Measurements from ENCODE around the gene POLD4.
"Not testable (repeated sequence)": the region's sequence is repeated elsewhere in the genome, so short reads cannot be mapped to it uniquely, and the experiment has no call there.

POLD4 gene

DNA sequence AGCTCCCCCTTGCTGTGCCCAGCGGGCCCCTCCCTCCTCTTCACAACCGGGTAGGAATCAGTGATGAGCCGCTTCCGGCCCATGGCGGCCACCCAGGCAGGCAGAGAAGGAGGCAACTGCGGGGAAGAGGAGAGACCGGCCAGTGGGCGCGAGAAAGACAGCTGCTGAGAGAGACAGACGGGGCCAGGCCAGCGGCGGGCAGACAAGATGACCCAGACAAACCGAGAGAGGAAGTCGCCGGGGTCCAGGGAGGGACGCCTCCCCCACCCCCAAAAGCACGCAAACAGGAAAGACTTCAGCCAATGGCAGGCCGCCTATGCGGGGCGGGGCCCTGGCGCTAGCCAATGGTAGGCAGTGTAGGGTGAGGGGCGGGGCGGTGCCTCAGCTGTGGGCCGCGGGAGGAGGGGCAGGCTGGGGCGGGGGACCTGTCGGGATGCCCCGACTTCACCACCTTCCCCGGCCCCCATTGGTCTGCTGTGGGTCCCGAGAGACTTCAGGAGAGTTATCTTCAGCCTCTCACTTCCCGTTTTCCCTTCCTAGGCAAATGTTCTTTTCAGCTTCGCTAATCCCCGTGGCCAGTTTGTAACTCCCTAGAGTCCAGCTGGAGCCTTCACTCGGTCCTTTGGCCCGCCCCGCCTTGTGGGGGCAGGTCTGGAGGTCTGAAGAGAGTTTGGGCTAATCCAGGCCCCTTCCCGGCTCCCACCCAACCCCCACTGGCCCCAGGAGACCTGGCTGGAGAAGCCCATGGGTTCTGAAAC is at the start of gene POLD4:
Gene POLD4, minus strand, starts transcription at position 230 of the 758 bp plus-strand sequence. Its CDS starts 147 bp downstream, at position 83.
- peak; percentile 75 for DNase-seq (ENCODE audit: low read depth, low spot score)

DNA sequence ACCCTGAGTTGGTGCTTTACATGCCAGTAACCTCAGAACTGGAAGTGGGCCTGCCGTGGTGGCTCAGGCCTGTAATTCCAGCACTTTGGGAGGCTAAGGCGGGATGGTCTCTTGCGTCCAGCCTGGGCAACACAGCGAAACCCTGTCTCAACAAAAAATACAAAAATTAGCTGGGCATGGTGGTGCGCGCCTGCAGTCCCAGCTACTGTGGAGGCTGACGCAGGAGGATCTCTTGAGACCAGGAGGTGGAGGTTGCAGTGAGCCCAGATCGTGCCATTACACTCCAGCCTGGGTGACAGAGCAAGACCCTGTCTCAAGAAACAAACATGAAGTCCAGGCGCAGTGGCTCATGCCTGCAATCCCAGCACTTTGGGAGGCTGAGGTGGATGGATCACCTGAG is 49.7 kb upstream of the POLD4 start:
- not testable (repeated sequence) for DNase-seq (ENCODE audit: low read depth, low spot score)

DNA sequence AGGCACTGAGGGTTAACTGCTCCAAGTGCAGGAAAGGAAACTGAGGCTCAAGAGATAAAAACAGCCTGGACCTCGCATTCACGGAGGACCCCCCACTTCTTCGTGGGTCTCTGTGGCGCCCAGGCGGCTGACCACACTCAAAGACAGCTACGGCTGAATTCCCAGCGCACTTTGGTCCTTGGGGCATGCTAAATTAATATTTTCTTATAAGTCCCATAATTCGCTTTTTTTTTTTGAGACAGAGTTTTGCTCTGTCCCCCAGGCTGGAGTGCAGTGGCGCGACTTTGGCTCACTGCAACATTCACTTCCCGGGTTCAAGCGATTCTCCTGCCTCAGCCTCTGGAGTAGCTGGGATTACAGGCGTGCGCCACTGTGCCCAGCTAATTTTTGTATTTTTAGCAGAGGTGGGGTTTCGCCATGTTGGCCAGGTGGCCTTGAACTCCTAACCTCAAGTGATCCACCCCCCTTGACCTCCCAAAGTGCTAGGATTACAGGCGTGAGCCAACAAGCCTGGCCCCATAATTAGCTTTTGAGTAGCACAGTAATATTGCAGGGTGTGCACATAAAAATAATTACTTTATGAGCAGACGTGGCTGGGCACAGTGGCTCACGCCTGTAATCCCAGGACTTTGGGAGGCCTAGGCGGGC is 49.0 kb upstream of the POLD4 start:
- not testable (repeated sequence) for DNase-seq (ENCODE audit: low read depth, low spot score)

DNA sequence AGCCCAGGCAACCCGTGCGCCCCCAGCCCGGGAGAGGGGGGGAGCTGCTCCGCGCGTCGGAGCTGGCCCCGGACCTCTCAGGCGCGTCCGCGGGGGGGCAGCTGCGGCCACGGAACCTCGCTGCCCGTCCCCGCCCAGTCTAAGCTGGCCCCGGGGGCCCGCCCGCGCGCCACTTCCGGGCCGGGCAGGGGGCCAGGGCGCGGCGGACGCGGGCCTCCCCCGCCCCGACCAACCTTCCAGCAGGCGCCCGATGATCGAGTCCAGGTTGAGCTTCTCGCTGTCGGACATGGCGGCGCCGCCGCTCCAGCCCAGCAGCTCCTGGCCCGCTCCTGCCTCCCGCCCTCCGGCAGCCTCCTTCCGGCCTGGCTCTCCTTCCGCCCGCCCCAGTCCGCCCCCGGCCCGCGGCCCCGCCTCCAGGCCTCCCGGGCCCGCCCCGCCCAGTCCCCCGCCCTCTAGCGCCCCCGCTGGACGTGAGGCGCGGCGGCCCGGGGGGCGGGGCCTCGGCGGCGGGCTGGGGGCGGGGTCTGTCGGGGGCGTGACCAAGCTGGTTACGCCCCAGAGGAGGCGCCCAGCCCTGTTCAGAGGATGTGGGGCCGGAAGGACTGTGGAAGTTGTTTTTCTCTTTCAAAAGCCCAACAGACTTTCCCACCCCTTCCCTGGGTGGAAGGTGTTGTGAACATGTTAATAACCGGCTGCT is 48.3 kb upstream of the POLD4 start, which contains the start of gene PPP1CA:
Gene PPP1CA, minus strand, starts transcription at position 364 of the 697 bp plus-strand sequence. Its CDS starts 76 bp downstream, at position 288.
- no peak for DNase-seq (ENCODE audit: low read depth, low spot score)

DNA sequence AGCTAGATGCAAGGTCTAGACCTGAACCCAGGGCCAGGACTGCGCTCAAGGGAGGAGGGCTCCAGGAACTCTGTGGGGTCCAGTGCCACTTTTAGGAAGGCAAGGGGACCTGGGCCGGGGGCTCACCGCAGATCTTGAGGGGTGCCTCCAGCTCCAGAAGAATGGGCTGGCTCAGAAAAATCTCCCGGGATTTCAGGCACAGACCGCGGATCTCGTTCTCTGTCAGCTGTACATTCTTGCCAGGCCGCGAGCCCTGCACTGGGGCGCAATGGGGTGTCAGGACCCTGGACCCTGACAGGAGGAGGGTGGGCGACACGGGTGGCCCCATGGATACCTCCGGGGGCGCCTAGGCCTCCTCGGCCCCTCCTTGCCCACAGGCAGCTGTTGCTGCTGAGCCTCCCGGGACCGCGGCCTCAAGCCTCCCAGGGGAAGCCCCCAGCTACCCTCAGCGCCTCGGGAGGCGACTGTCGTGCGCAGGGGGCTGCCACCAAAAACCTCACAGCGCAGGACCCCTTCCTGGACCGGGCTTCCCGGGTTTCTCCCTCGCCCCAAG is 47.7 kb upstream of the POLD4 start:
- no peak for DNase-seq (ENCODE audit: low read depth, low spot score)

DNA sequence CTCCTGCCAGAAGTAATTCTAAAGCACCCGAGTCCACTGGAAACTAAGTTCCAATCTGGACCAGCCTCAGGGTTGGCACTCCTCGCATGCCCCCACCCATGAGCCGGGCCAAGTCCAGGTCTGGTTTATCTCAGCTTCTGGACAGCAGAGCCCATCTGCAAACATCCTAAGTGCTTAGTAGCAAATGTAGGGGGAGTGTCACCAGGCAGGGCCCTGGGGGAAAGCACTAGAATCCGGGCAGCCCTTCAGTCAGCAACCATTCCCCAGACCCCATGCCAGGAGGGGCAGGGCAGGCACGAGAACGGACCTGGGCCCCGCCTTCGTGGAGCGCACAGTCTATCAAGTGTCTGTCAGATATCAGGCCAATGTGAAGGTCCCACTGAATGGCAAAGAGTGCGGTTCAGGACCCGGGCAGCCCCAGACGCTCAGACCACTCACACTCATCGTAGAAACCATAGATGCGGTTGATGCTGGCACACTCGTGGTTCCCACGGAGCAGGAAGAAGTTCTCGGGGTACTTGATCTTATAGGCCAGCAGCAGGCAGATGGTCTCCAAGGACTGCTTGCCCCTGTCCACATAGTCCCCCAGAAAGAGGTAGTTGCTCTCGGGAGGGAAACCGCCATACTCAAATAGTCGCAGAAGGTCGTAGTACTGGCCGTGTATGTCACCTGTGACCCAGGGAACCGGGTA is 47.0 kb upstream of the POLD4 start:
- no peak for DNase-seq (ENCODE audit: low read depth, low spot score)

DNA sequence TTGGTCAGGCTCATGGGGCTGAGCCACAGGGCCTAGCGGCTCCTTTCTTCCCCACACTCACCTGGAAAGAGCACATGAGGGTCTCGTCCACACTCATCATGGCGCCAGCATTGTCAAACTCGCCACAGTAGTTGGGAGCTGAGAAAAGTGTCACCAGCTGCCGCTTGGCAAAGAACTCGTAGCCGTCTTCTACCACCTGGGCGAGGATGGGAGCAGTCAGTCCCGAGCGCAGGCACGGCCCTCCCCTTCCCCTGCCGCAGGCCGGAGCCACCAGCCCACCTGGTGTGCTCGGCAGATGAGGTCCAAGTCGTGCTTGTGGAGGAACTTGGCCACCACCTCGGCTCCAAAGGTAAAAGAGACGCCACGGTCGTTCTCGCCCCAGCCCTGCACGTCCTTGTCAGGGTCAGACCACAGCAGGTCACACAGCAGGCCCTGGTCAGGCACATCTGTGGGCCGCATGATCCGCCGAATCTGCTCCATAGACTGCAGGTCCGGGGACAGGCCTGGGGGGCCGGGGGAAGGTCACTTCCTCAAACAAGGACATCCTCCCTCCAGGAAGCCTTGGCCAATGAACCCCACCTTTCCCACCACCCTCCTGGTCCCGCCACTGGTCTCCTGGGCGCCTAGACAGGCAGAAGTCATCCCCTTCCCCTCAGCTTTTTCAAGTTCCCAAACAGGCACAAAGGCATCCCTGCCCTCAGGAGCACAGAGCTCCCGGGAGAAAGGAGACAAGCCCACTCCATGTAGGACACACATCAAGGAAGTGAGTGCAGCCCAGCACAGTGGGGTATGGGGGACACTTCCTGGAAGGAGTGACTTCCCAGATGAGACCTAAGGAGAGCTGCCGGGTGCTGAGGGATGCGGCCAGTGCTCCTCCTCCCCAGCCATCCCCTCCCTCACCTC is 45.6 kb upstream of the POLD4 start:
- DNase-seq (ENCODE audit: low read depth, low spot score): no peak

DNA sequence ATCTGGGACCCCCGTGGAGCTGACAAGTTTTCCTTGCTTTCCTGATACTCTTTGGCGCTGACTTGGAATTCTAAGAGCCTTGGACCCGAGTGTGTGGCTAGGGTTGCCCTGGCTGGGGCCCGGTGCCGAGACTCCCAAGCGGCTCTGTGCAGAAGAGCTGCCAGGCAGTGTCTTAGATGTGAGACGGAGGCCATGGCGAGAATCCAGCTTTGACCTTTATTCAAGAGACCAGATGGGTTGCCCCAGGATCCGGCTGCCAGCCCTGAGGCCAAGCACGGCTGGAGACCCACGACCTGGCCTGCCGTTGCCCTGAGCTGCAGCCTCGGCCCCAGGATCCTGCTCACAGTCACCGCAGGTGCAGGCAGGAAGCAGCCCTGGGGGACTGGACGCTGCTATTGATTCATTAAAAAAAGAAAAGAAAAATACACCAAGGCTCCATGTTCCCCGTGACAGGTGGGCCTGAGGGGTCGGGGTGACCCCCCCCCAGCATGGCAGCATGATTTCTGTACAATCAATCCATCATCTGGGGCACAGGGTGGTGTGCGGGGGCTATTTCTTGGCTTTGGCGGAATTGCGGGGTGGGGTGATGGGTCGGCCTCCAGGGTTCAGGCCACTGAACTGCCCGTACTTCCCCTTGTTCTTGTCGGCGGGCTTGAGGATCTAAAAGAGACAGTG is 44.8 kb upstream of the POLD4 start:
- DNase-seq (ENCODE audit: low read depth, low spot score): no peak

DNA sequence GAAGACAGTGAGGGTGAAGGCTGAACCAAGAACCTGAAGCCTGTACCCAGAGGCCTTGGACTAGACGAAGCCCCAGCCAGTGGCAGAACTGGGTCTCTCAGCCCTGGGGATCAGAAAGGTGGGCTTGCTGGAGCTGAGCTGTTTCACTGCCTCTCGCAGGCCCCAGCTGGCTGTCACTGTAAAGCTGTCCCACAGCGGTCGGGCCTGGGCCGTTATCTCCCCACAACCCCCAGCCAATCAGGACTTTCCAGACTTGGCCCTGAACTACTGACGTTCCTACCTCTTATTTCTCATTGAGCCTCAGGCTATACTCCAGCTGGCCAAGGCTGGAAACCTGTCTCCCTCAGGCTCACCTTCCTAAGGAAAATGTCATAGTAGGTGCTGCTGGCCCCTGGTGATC is 44.2 kb upstream of the POLD4 start:
- no peak for DNase-seq (ENCODE audit: low read depth, low spot score)

DNA sequence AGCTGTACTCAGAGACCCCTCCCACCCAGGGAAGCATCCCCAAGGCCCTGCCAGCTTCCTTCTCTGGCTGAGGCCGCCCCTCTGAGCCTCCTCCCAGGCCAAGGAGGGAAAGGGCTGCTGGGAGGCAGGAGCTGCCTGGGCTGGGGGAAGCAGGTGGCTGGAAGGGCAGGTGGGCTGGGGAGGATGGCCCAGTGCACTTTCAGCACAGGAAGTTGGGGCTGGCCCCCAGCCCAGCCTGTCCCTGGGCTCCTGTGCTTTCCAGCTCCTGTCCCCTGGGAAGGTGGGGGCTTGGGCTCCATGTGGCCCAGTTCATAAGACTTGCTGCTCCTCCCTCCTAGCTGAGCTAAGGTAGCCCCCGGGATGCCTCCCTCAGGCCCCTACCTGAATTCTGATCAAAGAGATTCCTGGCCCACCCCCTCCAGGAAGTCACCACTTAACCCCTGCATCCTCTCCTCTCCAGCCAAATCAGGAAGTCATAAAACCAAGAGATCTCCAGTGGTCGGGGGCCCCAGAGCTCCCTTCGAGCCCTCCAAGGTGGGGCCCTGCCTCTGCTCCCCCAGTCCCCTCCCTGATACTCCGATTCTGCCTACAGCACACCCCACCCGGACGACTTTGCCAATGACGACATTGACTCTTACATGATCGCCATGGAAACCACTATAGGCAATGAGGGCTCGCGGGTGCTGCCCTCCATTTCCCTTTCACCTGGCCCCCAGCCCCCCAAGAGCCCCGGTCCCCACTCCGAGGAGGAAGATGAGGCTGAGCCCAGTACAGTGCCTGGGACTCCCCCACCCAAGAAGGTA is 43.4 kb upstream of the POLD4 start:
- no peak for DNase-seq (ENCODE audit: low read depth, low spot score)

DNA sequence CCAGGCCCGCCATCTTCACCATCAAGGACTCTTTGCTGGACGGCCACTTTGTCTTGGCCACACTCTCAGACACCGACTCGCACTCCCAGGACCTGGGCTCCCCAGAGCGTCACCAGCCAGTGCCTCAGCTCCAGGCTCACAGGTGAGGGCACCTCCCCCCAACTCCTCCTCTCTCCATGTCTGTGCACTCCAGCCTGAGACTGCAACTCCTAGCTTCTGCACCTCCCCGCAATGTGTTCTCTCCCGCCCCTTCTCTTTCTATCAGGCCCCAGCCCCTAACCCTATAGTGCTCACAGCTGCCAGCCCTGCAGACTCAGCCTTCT is 42.9 kb upstream of the POLD4 start:
- DNase-seq (ENCODE audit: low read depth, low spot score): no peak

DNA sequence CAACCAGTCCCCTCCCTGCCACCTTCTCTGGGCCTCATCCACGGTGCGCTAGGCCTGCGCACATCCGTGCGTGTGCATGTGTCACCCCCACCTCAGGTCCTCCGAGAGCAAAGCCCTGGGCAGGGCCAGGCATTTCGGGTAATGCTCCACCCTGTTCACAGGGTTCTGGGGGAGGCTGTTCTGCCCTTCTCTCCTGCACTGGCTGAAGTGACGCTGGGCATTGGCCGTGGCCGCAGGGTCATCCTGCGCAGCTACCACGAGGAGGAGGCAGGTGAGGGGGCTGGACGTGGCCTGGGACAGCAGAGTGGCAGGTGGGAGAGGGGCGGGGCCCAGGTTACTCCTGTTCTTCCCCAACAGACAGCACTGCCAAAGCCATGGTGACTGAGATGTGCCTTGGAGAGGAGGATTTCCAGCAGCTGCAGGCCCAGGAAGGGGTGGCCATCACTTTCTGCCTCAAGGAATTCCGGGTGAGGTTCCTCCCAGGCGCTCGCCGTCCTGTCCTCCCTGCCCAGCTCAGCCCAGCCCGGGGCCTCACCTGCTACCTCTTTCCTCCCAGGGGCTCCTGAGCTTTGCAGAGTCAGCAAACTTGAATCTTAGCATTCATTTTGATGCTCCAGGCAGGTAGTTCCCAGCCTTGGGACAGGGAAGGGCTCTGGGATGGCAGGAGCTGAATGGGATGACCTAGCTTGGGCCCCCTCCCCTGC is 42.4 kb upstream of the POLD4 start:
- no peak for DNase-seq (ENCODE audit: low read depth, low spot score)

DNA sequence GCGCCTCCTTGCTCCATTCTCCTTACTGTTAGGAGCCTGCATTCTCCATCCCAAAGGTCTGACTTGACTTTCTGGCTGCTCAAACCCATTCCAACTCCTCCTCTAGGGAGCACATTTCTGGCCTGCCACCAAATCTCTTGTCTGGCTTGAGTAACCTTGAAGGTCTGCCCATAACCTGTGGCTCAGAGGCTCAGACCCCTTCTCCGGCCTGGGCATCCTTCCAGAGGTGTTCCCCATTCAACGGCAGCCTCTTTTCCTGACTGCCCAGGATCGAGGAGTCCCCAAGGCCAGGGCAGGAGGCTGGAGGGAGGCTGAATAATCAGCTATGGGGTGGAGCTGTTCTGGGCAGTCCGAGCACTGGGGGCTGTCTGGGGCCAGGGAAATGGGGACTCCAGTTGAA is 40.6 kb upstream of the POLD4 start:
- DNase-seq (ENCODE audit: low read depth, low spot score): no peak

DNA sequence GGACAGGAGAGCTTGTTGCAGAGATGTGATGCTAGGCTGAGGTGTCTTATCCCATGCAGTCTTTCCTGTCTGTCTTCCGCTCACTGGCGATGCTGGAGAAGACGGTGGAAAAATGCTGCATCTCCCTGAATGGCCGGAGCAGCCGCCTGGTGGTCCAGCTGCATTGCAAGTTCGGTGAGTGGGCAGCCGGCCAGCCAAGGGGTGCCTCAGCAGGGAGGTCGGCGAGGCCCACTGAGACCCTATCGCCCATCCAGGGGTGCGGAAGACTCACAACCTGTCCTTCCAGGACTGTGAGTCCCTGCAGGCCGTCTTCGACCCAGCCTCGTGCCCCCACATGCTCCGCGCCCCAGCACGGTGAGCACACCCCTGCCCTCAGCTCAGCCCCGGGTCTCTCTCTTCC is 40.1 kb upstream of the POLD4 start:
- no peak for DNase-seq (ENCODE audit: low read depth, low spot score)

DNA sequence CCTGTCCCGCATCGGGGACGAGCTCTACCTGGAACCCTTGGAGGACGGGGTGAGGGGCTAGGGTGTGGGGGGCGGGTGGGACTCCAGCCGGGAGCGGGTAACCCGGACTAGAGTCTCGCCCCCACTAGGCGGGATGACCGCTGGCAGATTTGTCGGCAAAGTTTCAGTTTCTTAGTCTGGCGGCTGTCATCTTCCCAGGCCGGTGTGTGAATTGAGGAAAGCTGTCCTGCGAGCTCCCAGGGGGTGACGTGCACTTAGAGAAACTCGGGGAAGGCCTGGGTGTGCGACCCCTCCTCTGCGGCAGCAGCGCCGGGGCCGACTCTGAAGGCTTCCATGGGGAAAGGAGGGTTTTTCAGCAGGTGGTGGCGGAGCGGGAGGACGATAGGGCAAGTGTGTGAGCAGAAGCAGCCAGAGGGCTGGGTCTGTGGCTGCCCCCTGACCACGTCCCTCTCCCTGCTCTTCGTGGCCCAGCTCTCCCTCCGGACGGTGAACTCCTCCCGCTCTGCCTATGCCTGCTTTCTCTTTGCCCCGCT is 38.9 kb upstream of the POLD4 start:
- no peak for DNase-seq (ENCODE audit: low read depth, low spot score)

DNA sequence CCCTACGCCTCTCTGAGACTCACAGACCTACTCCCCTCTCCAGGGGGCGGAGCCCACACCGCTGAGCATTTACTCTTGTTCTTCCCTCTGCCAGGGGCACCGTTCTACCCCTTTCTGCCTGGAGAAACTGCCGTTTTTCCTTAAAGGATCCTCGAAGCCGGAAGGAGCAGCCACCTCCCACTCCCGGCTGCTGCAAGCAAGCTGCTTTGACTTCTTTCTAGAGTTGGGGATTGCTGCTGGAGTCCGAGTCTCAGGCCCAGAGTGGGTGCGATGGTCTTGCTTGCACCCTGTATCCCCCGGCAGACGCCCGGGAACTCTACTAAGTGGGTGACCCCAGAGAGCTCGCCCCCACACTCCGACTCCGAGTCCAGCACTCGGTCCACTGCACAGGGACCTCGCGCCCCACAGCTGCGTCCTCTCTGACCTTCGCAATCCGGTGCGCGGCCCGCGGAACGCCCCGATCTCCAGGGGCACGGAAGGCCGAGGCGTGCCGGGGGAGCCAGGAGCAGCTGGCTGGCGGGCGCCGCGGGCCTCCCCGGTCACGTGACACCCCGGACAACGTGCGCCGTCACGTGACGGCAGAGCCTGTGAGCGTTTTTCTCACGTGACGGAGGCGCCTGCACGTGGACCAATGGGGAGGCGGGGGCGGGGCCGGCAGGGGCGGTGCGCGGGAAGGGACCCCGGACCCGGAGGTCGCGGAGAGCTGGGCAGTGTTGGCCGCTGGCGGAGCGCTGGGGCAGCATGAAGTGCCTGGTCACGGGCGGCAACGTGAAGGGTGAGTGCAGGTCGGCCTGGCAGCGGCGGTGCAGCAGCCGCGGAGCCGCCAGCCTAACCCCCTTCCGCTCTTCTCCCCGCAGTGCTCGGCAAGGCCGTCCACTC is 38.2 kb upstream of the POLD4 start, which contains the start of gene RAD9A:
Gene RAD9A, plus strand, starts transcription at position 683 of the 879 bp plus-strand sequence. Its CDS starts 59 bp downstream, at position 742.
- peak; percentile 68 for DNase-seq (ENCODE audit: low read depth, low spot score)

DNA sequence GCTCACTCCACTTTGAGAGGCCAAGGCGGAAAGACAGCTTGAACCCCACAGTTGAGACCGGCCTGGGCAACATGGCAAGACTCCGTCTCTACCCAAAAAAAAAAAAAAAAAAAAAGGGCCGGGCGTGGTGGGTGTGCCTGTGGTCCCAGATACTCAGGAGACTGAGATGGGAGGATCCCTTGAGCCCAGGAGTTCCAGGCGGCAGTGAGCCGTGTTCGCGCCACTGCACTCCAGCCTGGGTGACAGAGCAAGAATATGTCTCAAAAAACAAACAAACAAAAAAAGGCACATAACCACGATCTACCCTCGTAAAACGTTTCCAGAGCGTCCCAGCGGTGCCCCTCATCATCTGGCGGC is 37.6 kb upstream of the POLD4 start:
- DNase-seq (ENCODE audit: low read depth, low spot score): no peak
